ENCODE results near the gene ST6GALNAC4.

DNA sequence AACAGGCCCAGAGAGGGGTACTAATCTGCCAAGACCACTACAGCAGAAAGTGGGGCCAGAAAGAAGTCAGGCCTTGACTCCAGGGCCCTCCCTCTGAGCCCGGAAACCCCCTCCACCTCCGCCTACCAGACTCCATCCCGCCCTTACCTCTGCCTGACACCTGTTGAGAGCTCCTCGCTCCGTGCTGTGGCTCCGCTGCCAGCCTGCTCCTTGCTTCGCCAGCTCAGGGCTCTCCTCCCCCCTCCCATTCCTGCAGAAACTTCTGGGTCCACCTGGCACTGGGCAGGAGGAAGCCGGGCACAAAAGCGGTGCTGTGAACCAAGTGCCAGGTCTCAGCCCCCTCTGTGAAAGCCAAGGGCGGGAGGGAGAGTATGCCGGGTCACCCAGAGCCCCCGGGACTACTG lies 11.1 kb downstream of the ST6GALNAC4 start:
- TF ChIP-seq, protein P1, sequence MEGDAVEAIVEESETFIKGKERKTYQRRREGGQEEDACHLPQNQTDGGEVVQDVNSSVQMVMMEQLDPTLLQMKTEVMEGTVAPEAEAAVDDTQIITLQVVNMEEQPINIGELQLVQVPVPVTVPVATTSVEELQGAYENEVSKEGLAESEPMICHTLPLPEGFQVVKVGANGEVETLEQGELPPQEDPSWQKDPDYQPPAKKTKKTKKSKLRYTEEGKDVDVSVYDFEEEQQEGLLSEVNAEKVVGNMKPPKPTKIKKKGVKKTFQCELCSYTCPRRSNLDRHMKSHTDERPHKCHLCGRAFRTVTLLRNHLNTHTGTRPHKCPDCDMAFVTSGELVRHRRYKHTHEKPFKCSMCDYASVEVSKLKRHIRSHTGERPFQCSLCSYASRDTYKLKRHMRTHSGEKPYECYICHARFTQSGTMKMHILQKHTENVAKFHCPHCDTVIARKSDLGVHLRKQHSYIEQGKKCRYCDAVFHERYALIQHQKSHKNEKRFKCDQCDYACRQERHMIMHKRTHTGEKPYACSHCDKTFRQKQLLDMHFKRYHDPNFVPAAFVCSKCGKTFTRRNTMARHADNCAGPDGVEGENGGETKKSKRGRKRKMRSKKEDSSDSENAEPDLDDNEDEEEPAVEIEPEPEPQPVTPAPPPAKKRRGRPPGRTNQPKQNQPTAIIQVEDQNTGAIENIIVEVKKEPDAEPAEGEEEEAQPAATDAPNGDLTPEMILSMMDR (IDR thresholded peaks at IDR 0.05; ENCODE audit: low read depth, low read length): no peak
- TF ChIP-seq EZH2phosphoT487 (IDR thresholded peaks at IDR 0.05; ENCODE audit: low read depth): no peak
